Left lung (tissue), 10 donors: ENCODE results near the gene SV2C. TPM values are rescaled to one million over a fixed set of nuclear protein-coding genes. Genes with fewer than 3 reads are reported as not detected.
"Not testable (repeated sequence)": the region's sequence is repeated elsewhere in the genome, so short reads cannot be mapped to it uniquely, and the experiment has no call there.

ENCODE experiments used
- ATAC-seq: fragments of 200-7000 bp; cut with Tn5 transposase; one replicate; pipeline ENCODE4 v1.9.1; 2020; ENCODE audit warnings: moderate library complexity
- DNase-seq, 4 donors: peaks; one replicate each; pipeline ENCODE4 v3.0.0-alpha.2; 2013 to 2020
- H3K27ac ChIP-seq, 2 donors: fragments of 200-600 bp; sonication (generic) in 1 of 2; one replicate each; pipeline versions ENCODE4 v1.5.0 to v1.8.0; 2020 to 2021
- H3K27me3 ChIP-seq, 2 donors: fragments of 200-600 bp; sonication (generic) in 1 of 2; one replicate each; pipeline versions ENCODE4 v1.5.0 to v1.8.0; 2020 to 2021
- H3K36me3 ChIP-seq, 2 donors: fragments of 200-600 bp; sonication (generic) in 1 of 2; one replicate each; pipeline versions ENCODE4 v1.5.0 to v1.8.0; 2020 to 2021
- H3K4me1 ChIP-seq, 2 donors: fragments of 200-600 bp; one replicate each; pipeline ENCODE4 v1.8.0; 2021
- H3K4me3 ChIP-seq, 2 donors: fragments of 200-600 bp; sonication (generic) in 1 of 2; one replicate each; pipeline versions ENCODE4 v1.5.0 to v1.8.0; 2020 to 2021; ENCODE audit warnings: mild to moderate bottlenecking in 1 of 2
- H3K9me3 ChIP-seq, 2 donors: fragments of 200-600 bp; sonication (generic) in 1 of 2; one replicate each; pipeline versions ENCODE4 v1.5.0 to v1.8.0; 2020 to 2021
- CTCF ChIP-seq, 2 donors: fragments of 200-600 bp; sonication (generic) in 1 of 2; IDR thresholded peaks; one replicate each; pipeline versions ENCODE4 v1.5.0 to v1.8.0; 2021; ENCODE audit warnings: antibody characterized with exemption in 2 of 2
- intact Hi-C, 2 donors: fragments of 100-400 bp; cut with DNase I; formaldehyde crosslinking; loops; one replicate each; pipeline versions ENCODE4 v1.11.2 to v1.14.2; 2022
- polyA plus RNA-seq, 6 donors: library from polyadenylated mRNA; unstranded; fragments of 120-200 nt; gene quantifications; one replicate each; pipeline ENCODE4 v1.2.1, GENCODE V29; 2013; ENCODE audit not compliant: insufficient read length in 6 of 6
- total RNA-seq, 2 donors: library from RNA; stranded (reverse); fragmentation: NEBNext Ultra II Directional; extraction: Animal tissue kit (Norgen Biotek cat#: 25700); gene quantifications; one replicate each; pipeline ENCODE4 v1.2.1, GENCODE V29; 2021
- donor health status: DM: no; HTN: yes; CAD: no.
- donor health status: DM: no; HTN: no; CAD: no.

The SV2C gene
- total and polyA plus RNA-seq, 8 donors = 0.26 to 0.52 (median 0.37) TPM

GRCh38 chr5:76366596-76366995, 283.4 kb downstream of the SV2C start:
- intact Hi-C loops = no loop called here
- DNase-seq (no peak), ATAC-seq (no peak)
- TF ChIP-seq CTCF (IDR thresholded peaks at IDR 0.05) = no peak
- Histone ChIP-seq H3K4me3 (no peak overlapping the region), H3K27ac (no peak overlapping the region), H3K36me3 (no peaks in the 10 kb centered on the region), H3K27me3 (no peaks in the 10 kb centered on the region), H3K9me3 (no peaks in the 10 kb centered on the region), H3K4me1 (peaks cover 0 to 4% of the 10 kb centered on the region in 2 donors)

DNA sequence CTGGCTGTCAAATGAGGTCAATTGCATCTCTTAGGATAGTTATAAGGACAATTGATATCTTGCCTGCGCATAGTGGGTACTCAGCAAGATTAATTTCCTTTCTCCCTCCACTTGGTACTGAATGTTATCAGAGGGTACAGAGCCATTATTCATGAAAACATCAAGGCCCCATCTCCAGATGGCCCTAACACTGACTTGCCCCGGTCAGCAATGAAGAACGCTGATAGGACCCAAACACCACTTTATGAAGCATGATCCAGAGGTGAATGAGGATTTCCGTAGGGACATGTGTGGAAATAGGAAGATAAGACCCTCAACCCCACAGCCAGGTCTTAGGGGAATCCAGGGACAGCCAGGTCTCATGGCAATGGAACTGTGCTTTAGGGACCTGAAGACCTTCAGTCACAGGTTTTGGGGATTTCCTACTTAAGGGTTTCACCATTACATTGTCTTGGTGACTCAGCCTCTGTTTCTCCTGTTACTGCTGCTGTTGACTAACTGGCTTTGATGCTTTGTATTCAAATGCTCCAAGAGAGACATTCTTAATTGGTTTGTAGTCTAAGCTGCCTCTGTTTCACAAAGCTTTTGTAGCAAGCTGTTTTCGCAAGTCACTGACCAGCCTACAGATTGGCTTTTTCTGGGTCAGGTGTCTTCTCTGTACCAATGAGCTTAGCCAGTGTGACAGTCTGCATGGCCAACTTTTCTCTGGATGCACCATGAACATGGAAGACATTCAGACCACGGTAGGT, 284.6 kb downstream of the SV2C start:
- DNase-seq = no peak
- H3K36me3 ChIP-seq = no peaks in the 10 kb centered on the region
- no peak for TF ChIP-seq CTCF (IDR thresholded peaks at IDR 0.05)
- peaks cover 0 to 4% of the 10 kb centered on the region in 2 donors for H3K4me1 ChIP-seq
- intact Hi-C loops = no loop called here
- no peaks in the 10 kb centered on the region for H3K27me3 ChIP-seq
- no peaks in the 10 kb centered on the region for H3K9me3 ChIP-seq
- ATAC-seq = no peak
- no peak overlapping the region for H3K4me3 ChIP-seq
- no peak overlapping the region for H3K27ac ChIP-seq

DNA sequence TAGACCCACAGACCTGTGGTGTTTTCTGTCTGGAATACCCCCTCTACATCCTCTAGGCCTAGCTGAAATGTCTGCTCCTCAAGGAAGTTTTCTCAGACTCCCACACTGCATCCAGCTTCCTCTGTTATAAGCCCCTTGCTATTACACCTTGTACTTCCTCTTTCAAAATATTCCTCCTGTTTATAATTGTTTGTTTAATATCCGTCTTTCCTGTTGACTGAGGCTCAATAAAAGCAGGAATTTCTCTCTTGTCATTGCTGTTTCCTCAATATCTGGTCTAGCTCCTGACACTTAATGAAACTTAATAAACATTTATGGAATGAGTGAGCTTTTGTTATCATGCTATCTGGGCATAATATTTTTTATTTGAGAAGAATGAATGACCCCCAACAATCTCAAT, 285.8 kb downstream of the SV2C start:
- intact Hi-C loops = no loop called here
- Histone ChIP-seq H3K4me3 (no peak overlapping the region), H3K27ac (no peak overlapping the region), H3K9me3 (no peaks in the 10 kb centered on the region), H3K36me3 (no peaks in the 10 kb centered on the region), H3K4me1 (peaks cover 0 to 4% of the 10 kb centered on the region in 2 donors), H3K27me3 (no peaks in the 10 kb centered on the region)
- no peak for TF ChIP-seq CTCF (IDR thresholded peaks at IDR 0.05)
- ATAC-seq (no peak), DNase-seq (no peak)

DNA sequence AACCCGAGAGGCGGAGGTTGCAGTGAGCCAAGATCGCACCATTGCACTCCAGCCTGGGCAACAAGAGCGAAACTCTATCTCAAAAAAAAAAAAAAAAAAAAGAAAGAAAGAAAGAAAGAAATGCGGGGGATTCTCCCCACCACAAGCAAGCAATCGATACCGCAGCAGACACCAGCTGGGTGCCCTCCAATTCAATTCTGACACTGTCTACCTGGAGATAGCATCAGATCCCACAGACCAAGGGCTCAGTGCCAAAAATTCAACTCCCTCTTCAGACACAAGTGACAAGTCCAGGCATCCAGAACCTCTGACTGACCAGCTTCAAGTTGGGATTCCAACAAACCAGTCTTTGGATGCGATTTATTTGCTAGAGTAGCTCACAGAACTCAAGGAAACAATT, 286.5 kb downstream of the SV2C start:
- H3K9me3 ChIP-seq, H3K4me3 ChIP-seq, intact Hi-C loops, H3K36me3 ChIP-seq, ATAC-seq, H3K27me3 ChIP-seq, DNase-seq, H3K4me1 ChIP-seq, H3K27ac ChIP-seq: not testable (repeated sequence)

- ATAC-seq = no peak
Observed at GRCh38 chr5:76371960-76372322, 288.8 kb downstream of the SV2C start.

More at GRCh38 chr5:76371960-76372322, 288.8 kb downstream of the SV2C start:
- no peak for TF ChIP-seq CTCF (IDR thresholded peaks at IDR 0.05)
- Histone ChIP-seq H3K27me3 (no peaks in the 10 kb centered on the region), H3K4me1 (no peaks in the 10 kb centered on the region), H3K9me3 (no peaks in the 10 kb centered on the region), H3K4me3 (no peak overlapping the region), H3K27ac (no peak overlapping the region), H3K36me3 (no peaks in the 10 kb centered on the region)
- intact Hi-C loops = no loop called here
- no peak for DNase-seq
